ENCODE data around the gene SASH1. TPM values are rescaled to one million over a fixed set of nuclear protein-coding genes. Genes with fewer than 3 reads are reported as not detected.

Gene SASH1
- total RNA-seq, 1 experiment from 2014 or later, result 11.7 TPM

- ChIA-PET POLR2A (no interaction called here), RAD21 (ENCODE audit: low non-redundant PET in 1 of 2, low total read pairs in 2 of 2, uncharacterized antibody in 2 of 2, unreplicated experiment in 2 of 2) (no interaction called here), CTCF (no interaction called here)
- Histone ChIP-seq H3K79me2 (ENCODE audit: insufficient read depth, low read length) (no peaks in the 10 kb centered on the region), H3K4me2 (ENCODE audit: low read length) (no peak overlapping the region), H3K27me3 (ENCODE audit: insufficient read depth, low read length) (no peaks in the 10 kb centered on the region), H2AFZ (ENCODE audit: low read depth, low read length, poor library complexity, severe bottlenecking) (no peak overlapping the region), H3K9me2 (ENCODE audit: insufficient read depth) (no peaks in the 10 kb centered on the region), H4K20me1 (ENCODE audit: insufficient read depth) (no peaks in the 10 kb centered on the region), H3K4me1 (ENCODE audit: control insufficient read depth in 1 of 2, insufficient read depth in 2 of 2, low read length in 2 of 2) (peaks cover 18 to 27% of the 10 kb centered on the region in 2 experiments), H3K9ac (ENCODE audit: low read length) (no peak overlapping the region), H3K27ac (ENCODE audit: low read depth, low read length) (no peak overlapping the region), H3K36me3 (ENCODE audit: control insufficient read depth in 1 of 2, insufficient read depth in 2 of 2, low read length in 2 of 2) (no peaks in the 10 kb centered on the region), H3K4me3 (replicated peaks in 1 of 2; ENCODE audit: low read depth in 1 of 2, low read length in 2 of 2) (no peak overlapping the region), H3K9me3 (ENCODE audit: control insufficient read depth in 1 of 2, insufficient read depth in 1 of 2, low read depth in 1 of 2, low read length in 2 of 2) (no peaks in the 10 kb centered on the region)
- no TSS peak for BruUV-seq (replicated peaks)
- ATAC-seq (no peak), DNase-seq (ENCODE audit: low read depth, low spot score) (no peak)
- intact Hi-C loops (cut with micrococcal nuclease), result no loop called here
- TF ChIP-seq CEBPB (IDR thresholded peaks at IDR 0.05; ENCODE audit: low read depth), result no peak
- no peak for TF ChIP-seq MAX (IDR thresholded peaks at IDR 0.05)
- TF ChIP-seq EZH2 (IDR thresholded peaks at IDR 0.05), result no peak
- no peak for TF ChIP-seq CBX3 (IDR thresholded peaks at IDR 0.05; ENCODE audit: low read depth)
- no peak for TF ChIP-seq JUND (IDR thresholded peaks at IDR 0.05)
- TF ChIP-seq ZNF274 (IDR thresholded peaks at IDR 0.05; ENCODE audit: low read depth, low read length), result no peak
- no peak for TF ChIP-seq ZBTB33 (IDR thresholded peaks at IDR 0.05; ENCODE audit: extremely low read depth, insufficient replicate concordance, low read length)
- TF ChIP-seq SRF (IDR thresholded peaks at IDR 0.05; ENCODE audit: low read depth), result no peak
- no peak for TF ChIP-seq EGR1 (IDR thresholded peaks at IDR 0.05; ENCODE audit: low read depth)
- TF ChIP-seq ATF3 (IDR thresholded peaks at IDR 0.05), result no peak
- TF ChIP-seq RAD21 (IDR thresholded peaks at IDR 0.05; ENCODE audit: low read depth), result no peak
- TF ChIP-seq REST (IDR thresholded peaks at IDR 0.05; ENCODE audit: low read depth), result no peak
- TF ChIP-seq SP1 (IDR thresholded peaks at IDR 0.05; ENCODE audit: low read depth), result no peak
- TF ChIP-seq SIN3A (IDR thresholded peaks at IDR 0.05; ENCODE audit: low read depth), result no peak
- no peak for TF ChIP-seq CTCF (IDR thresholded peaks at IDR 0.05 in 2 of 3, conservative IDR thresholded peaks at IDR 0.05 in 1 of 3; ENCODE audit: borderline replicate concordance in 1 of 3, insufficient read depth in 1 of 3, low read depth in 2 of 3, low read length in 2 of 3)
- TF ChIP-seq POLR2AphosphoS5 (IDR thresholded peaks at IDR 0.05; ENCODE audit: low read depth, low read length), result no peak
- TF ChIP-seq POLR2A (IDR thresholded peaks at IDR 0.05; ENCODE audit: borderline replicate concordance, extremely low read depth, insufficient read depth, insufficient read length), result no peak
- no peak for TF ChIP-seq EZH2phosphoT487 (IDR thresholded peaks at IDR 0.05; ENCODE audit: borderline replicate concordance)
These were observed 97.4 kb downstream of the SASH1 start for GRCh38 chr6:148440016-148440415.
